GM12878 (cell line): ENCODE results near the gene MCAT.

Experiments used
- CBX5 ChIP-seq: sonication (generic); IDR thresholded peaks from 2 replicates; pipeline ENCODE4 v1.6.1; 2016; ENCODE audit warnings: low read depth, moderate library complexity, mild to moderate bottlenecking, inconsistent platforms
- CREB1 ChIP-seq: IDR thresholded peaks from 2 replicates; pipeline ENCODE4 v1.6.1; 2012; ENCODE audit warnings: low read depth, mild to moderate bottlenecking, inconsistent platforms
- CTCF ChIP-seq, 3 experiments: IDR thresholded peaks in 2 of 3; conservative IDR thresholded peaks in 1 of 3; 2 replicates each; pipeline ENCODE4 v1.5.1; 2011; ENCODE audit warnings: low read depth in 3 of 3, low read length in 3 of 3, mild to moderate bottlenecking in 3 of 3, control low read depth in 2 of 3, moderate library complexity in 2 of 3, inconsistent platforms in 1 of 3, mixed read lengths in 1 of 3; ENCODE audit not compliant: control insufficient read depth in 2 of 3, insufficient read depth in 1 of 3; ENCODE audit errors: extremely low read depth in 1 of 3
- EP300 ChIP-seq, 2 experiments: fragments of 150-350 bp in 1 of 2; IDR thresholded peaks; 2 replicates each; pipeline ENCODE4 v1.6.1; 2011 to 2012; ENCODE audit warnings: low read depth in 2 of 2, low read length in 2 of 2, borderline replicate concordance in 1 of 2, improper control_type of control experiment in 1 of 2, inconsistent platforms in 1 of 2; ENCODE audit not compliant: control insufficient read depth in 1 of 2
- EZH2 ChIP-seq: IDR thresholded peaks from 2 replicates; pipeline ENCODE4 v1.6.1; 2012; ENCODE audit warnings: low read depth, mild to moderate bottlenecking, control low read depth, inconsistent platforms, low read length, borderline replicate concordance; ENCODE audit not compliant: control insufficient read depth
- KAT2A ChIP-seq: conservative IDR thresholded peaks from 2 replicates; pipeline ENCODE4 v1.6.1; 2011; ENCODE audit warnings: low read depth, low read length; ENCODE audit not compliant: control insufficient read depth
- POLR2A ChIP-seq: IDR thresholded peaks from 2 replicates; pipeline ENCODE4 v1.6.1; 2011; ENCODE audit warnings: low read depth, mild to moderate bottlenecking, low read length
- POLR2AphosphoS5 ChIP-seq: IDR thresholded peaks from 2 replicates; pipeline ENCODE4 v1.6.1; 2011; ENCODE audit warnings: mild to moderate bottlenecking, low read length, inconsistent platforms
- SUZ12 ChIP-seq: fragments of 200-600 bp; sonication (generic); IDR thresholded peaks from one replicate; pipeline ENCODE4 v1.6.1; 2018; ENCODE audit warnings: antibody characterized with exemption, mild to moderate bottlenecking; ENCODE audit not compliant: unreplicated experiment
- ZBTB33 ChIP-seq: fragments of 450-650 bp; IDR thresholded peaks from 2 replicates; pipeline ENCODE4 v1.6.1; 2017; ENCODE audit warnings: mild to moderate bottlenecking
- TF ChIP-seq, protein P1 (sequence below): IDR thresholded peaks from 2 replicates; pipeline ENCODE4 v1.6.1; 2012; ENCODE audit warnings: mild to moderate bottlenecking, low read depth, low read length

DNA sequence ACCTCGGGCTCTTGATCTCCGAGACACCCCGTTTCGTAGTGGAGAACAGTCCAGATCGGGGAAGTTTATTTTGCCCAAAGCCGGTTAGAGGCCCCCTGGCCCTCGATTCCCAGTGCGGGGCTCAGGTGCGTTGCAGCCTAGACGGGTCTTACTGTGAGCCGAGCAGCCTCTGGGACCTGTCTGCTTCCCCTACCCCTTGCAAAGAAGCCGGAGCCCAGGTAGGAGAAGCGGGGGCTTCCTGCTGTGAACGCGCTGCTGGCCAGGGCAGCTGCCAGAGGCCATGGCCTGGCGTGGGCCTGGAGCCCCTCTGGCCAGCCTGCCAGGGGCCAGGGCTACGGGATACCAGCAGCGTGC lies 8.8 kb upstream of the MCAT start:
- no peak for TF ChIP-seq CTCF (IDR thresholded peaks at IDR 0.05 in 2 of 3, conservative IDR thresholded peaks at IDR 0.05 in 1 of 3; ENCODE audit: control insufficient read depth in 2 of 3, extremely low read depth in 1 of 3, insufficient read depth in 1 of 3, low read depth in 3 of 3, low read length in 3 of 3)
- no peak for TF ChIP-seq ZBTB33
- TF ChIP-seq EP300 (IDR thresholded peaks at IDR 0.05; ENCODE audit: borderline replicate concordance in 1 of 2, control insufficient read depth in 1 of 2, low read depth in 2 of 2, low read length in 2 of 2): no peak
- TF ChIP-seq, protein P1, sequence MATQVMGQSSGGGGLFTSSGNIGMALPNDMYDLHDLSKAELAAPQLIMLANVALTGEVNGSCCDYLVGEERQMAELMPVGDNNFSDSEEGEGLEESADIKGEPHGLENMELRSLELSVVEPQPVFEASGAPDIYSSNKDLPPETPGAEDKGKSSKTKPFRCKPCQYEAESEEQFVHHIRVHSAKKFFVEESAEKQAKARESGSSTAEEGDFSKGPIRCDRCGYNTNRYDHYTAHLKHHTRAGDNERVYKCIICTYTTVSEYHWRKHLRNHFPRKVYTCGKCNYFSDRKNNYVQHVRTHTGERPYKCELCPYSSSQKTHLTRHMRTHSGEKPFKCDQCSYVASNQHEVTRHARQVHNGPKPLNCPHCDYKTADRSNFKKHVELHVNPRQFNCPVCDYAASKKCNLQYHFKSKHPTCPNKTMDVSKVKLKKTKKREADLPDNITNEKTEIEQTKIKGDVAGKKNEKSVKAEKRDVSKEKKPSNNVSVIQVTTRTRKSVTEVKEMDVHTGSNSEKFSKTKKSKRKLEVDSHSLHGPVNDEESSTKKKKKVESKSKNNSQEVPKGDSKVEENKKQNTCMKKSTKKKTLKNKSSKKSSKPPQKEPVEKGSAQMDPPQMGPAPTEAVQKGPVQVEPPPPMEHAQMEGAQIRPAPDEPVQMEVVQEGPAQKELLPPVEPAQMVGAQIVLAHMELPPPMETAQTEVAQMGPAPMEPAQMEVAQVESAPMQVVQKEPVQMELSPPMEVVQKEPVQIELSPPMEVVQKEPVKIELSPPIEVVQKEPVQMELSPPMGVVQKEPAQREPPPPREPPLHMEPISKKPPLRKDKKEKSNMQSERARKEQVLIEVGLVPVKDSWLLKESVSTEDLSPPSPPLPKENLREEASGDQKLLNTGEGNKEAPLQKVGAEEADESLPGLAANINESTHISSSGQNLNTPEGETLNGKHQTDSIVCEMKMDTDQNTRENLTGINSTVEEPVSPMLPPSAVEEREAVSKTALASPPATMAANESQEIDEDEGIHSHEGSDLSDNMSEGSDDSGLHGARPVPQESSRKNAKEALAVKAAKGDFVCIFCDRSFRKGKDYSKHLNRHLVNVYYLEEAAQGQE: no peak
- TF ChIP-seq CREB1: no peak
- TF ChIP-seq EZH2: no peak
- TF ChIP-seq POLR2AphosphoS5: no peak
- TF ChIP-seq CBX5: no peak
- TF ChIP-seq KAT2A: no peak
- no peak for TF ChIP-seq POLR2A
- TF ChIP-seq SUZ12: no peak
